H9 (cell line): ENCODE results near the gene BARHL2. TPM values are rescaled to one million over a fixed set of nuclear protein-coding genes. Genes with fewer than 3 reads are reported as not detected.

Experiments
- DNase-seq: peaks from one replicate; pipeline ENCODE4 v3.0.0-alpha.2; 2017
- H2AFZ ChIP-seq: one replicate; pipeline ENCODE4 v1.6.1; 2013; ENCODE audit warnings: mild to moderate bottlenecking, low read length, control low read depth, moderate library complexity
- H2AK5ac ChIP-seq: 2 replicates; pipeline ENCODE4 v1.6.1; 2013; ENCODE audit warnings: low read length, control low read depth, mixed read lengths; ENCODE audit not compliant: insufficient read length
- H2BK120ac ChIP-seq: one replicate; pipeline ENCODE4 v1.6.1; 2013; ENCODE audit warnings: low read depth, mild to moderate bottlenecking, low read length, control low read depth, inconsistent platforms; ENCODE audit not compliant: poor library complexity, severe bottlenecking
- H2BK12ac ChIP-seq: 2 replicates; pipeline ENCODE4 v1.6.1; 2013; ENCODE audit warnings: low read length, control low read depth, mixed read lengths, low read depth; ENCODE audit not compliant: insufficient read length
- H2BK15ac ChIP-seq: 2 replicates; pipeline ENCODE4 v1.6.1; 2013; ENCODE audit warnings: low read depth, low read length, control low read depth
- H2BK20ac ChIP-seq: one replicate; pipeline ENCODE4 v1.6.1; 2013; ENCODE audit warnings: low read depth, mild to moderate bottlenecking, low read length, control low read depth, inconsistent platforms; ENCODE audit not compliant: poor library complexity, severe bottlenecking
- H2BK5ac ChIP-seq: 2 replicates; pipeline ENCODE4 v1.6.1; 2013; ENCODE audit warnings: low read length, control low read depth, mixed read lengths; ENCODE audit not compliant: insufficient read length
- H3K14ac ChIP-seq: 2 replicates; pipeline ENCODE4 v1.6.1; 2013; ENCODE audit warnings: low read length, control low read depth; ENCODE audit not compliant: insufficient read depth
- H3K18ac ChIP-seq: 2 replicates; pipeline ENCODE4 v1.6.1; 2013; ENCODE audit warnings: low read depth, mild to moderate bottlenecking, mixed read lengths, low read length, control low read depth; ENCODE audit not compliant: insufficient read length
- H3K23ac ChIP-seq: 2 replicates; pipeline ENCODE4 v1.6.1; 2013; ENCODE audit warnings: low read length, control low read depth, mixed read lengths, low read depth; ENCODE audit not compliant: insufficient read length
- H3K23me2 ChIP-seq: 2 replicates; pipeline ENCODE4 v1.6.1; 2013; ENCODE audit warnings: low read depth, mild to moderate bottlenecking, mixed read lengths, low read length, control low read depth; ENCODE audit not compliant: insufficient read length, poor library complexity, severe bottlenecking
- H3K27ac ChIP-seq: 2 replicates; pipeline ENCODE4 v1.5.1; 2013; ENCODE audit warnings: low read length, control low read depth, mixed read lengths, low read depth; ENCODE audit not compliant: insufficient read length
- H3K27me3 ChIP-seq: 2 replicates; pipeline ENCODE4 v1.6.1; 2013; ENCODE audit warnings: low read length, control low read depth, inconsistent platforms; ENCODE audit not compliant: insufficient read depth
- H3K4ac ChIP-seq: 2 replicates; pipeline ENCODE4 v1.6.1; 2013; ENCODE audit warnings: low read depth, mild to moderate bottlenecking, control low read depth, inconsistent platforms, low read length, moderate library complexity
- H3K4me1 ChIP-seq: 2 replicates; pipeline ENCODE4 v1.6.1; 2013; ENCODE audit warnings: low read length, control low read depth, inconsistent platforms; ENCODE audit not compliant: insufficient read depth
- H3K4me2 ChIP-seq: 2 replicates; pipeline ENCODE4 v1.6.1; 2013; ENCODE audit warnings: low read length, control low read depth, mixed read lengths; ENCODE audit not compliant: insufficient read length, insufficient read depth
- H3K56ac ChIP-seq: 2 replicates; pipeline ENCODE4 v1.6.1; 2013; ENCODE audit warnings: low read depth, mild to moderate bottlenecking, mixed read lengths, low read length, control low read depth; ENCODE audit not compliant: insufficient read length
- H3K79me1 ChIP-seq: 2 replicates; pipeline ENCODE4 v1.6.1; 2013; ENCODE audit warnings: low read depth, mild to moderate bottlenecking, moderate library complexity, low read length, control low read depth, inconsistent platforms; ENCODE audit not compliant: insufficient read depth, poor library complexity, severe bottlenecking
- H3K79me2 ChIP-seq: 2 replicates; pipeline ENCODE4 v1.6.1; 2013; ENCODE audit warnings: low read length, control low read depth, inconsistent platforms; ENCODE audit not compliant: insufficient read depth
- H3K9ac ChIP-seq: 2 replicates; pipeline ENCODE4 v1.6.1; 2013; ENCODE audit warnings: low read length, control low read depth, mixed read lengths; ENCODE audit not compliant: insufficient read length; ENCODE audit errors: extremely low read depth
- H3K9me3 ChIP-seq: one replicate; pipeline ENCODE4 v1.6.1; 2013; ENCODE audit warnings: low read depth, low read length, inconsistent platforms; ENCODE audit not compliant: control insufficient read depth
- H3T11ph ChIP-seq: one replicate; pipeline ENCODE4 v1.6.1; 2013; ENCODE audit warnings: mild to moderate bottlenecking, low read length, control low read depth, inconsistent platforms
- H4K20me1 ChIP-seq: one replicate; pipeline ENCODE4 v1.6.1; 2013; ENCODE audit not compliant: control insufficient read depth, insufficient read length, insufficient read depth
- H4K5ac ChIP-seq: 2 replicates; pipeline ENCODE4 v1.6.1; 2013; ENCODE audit warnings: low read depth, mild to moderate bottlenecking, mixed read lengths, low read length, control low read depth; ENCODE audit not compliant: insufficient read length
- H4K8ac ChIP-seq: replicated peaks from 2 replicates; pipeline ENCODE4 v1.6.1; 2013; ENCODE audit warnings: low read length, control low read depth, mixed read lengths, low read depth; ENCODE audit not compliant: insufficient read length
- H4K91ac ChIP-seq: 2 replicates; pipeline ENCODE4 v1.6.1; 2013; ENCODE audit warnings: low read depth, mild to moderate bottlenecking, moderate library complexity, mixed read lengths, low read length, control low read depth; ENCODE audit not compliant: insufficient read length
- H3K27ac Mint-ChIP-seq, 3 experiments: 2 replicates in 2 of 3; 3 replicates in 1 of 3; pipeline ENCODE4 v1.8.0; 2020 to 2021; ENCODE audit warnings: mixed read lengths in 3 of 3, mild to moderate bottlenecking in 1 of 3, moderate library complexity in 1 of 3
- H3K27me3 Mint-ChIP-seq: 2 replicates; pipeline ENCODE4 v1.8.0; 2021; ENCODE audit warnings: low read depth, mild to moderate bottlenecking, moderate library complexity, mixed read lengths
- H3K36me3 Mint-ChIP-seq, 3 experiments: 2 replicates in 2 of 3; 3 replicates in 1 of 3; pipeline ENCODE4 v1.8.0; 2020 to 2021; ENCODE audit warnings: low read depth in 3 of 3, mixed read lengths in 3 of 3; ENCODE audit not compliant: insufficient read depth in 1 of 3
- H3K4me1 Mint-ChIP-seq, 2 experiments: 2 replicates each; pipeline ENCODE4 v1.8.0; 2020; ENCODE audit warnings: mixed read lengths in 2 of 2
- H3K4me3 Mint-ChIP-seq, 2 experiments: 2 replicates in 1 of 2; 3 replicates in 1 of 2; pipeline ENCODE4 v1.8.0; 2020 to 2021; ENCODE audit warnings: mild to moderate bottlenecking in 2 of 2, mixed read lengths in 2 of 2, moderate library complexity in 1 of 2
- H3K9me3 Mint-ChIP-seq, 2 experiments: 2 replicates in 1 of 2; 3 replicates in 1 of 2; pipeline ENCODE4 v1.8.0; 2020; ENCODE audit warnings: mild to moderate bottlenecking in 2 of 2, mixed read lengths in 2 of 2, moderate library complexity in 1 of 2
- WGBS: extraction: QIAGEN DNeasy Blood & Tissue Kit; methylation state at CpG from one replicate; pipeline ENCODE4 v1.1.7; 2013; ENCODE audit warnings: missing lambda C conversion rate, low lambda C conversion rate, mixed read lengths; ENCODE audit not compliant: insufficient read length; ENCODE audit errors: extremely low coverage; 5-methylcytosine and 5-hydroxymethylcytosine counted together
- total RNA-seq: library from RNA; stranded (reverse); gene quantifications from 2 replicates; pipeline ENCODE4 v1.2.1, GENCODE V29; 2021
- TF ChIP-seq, protein P1 (sequence below): fragments of 200-600 bp; sonication (generic); conservative IDR thresholded peaks from 3 replicates; pipeline ENCODE4 v1.8.0; 2021; ENCODE audit warnings: antibody characterized with exemption, mild to moderate bottlenecking

BARHL2 gene
- total RNA-seq, 1 experiment from 2014 or later: not detected

- Mint-ChIP-seq H3K4me1 (peaks cover 21 to 64% of the 10 kb centered on the region in 2 experiments), H3K36me3 (no peaks in the 10 kb centered on the region; a peak in 1 of 7 replicates), H3K9me3 (peaks cover 6 to 12% of the 10 kb centered on the region in 2 experiments; a peak in 3 of 5 replicates), H3K27me3 (peaks cover 98% of the 10 kb centered on the region), H3K27ac (0 out of 7 replicates have a peak overlapping the region, but pooled peaks of 1 of the 3 experiments have one; percentile 67), H3K4me3 (peak overlapping the region; percentile 37 to 82; a peak in 4 of 5 replicates)
- Histone ChIP-seq H4K8ac (no peak overlapping the region), H3K18ac (no peak overlapping the region), H2BK20ac (no peak overlapping the region), H3K9me3 (no peaks in the 10 kb centered on the region), H3K4me2 (peak overlapping the region; percentile 41), H2BK5ac (no peak overlapping the region), H2AK5ac (no peak overlapping the region), H3K4ac (no peak overlapping the region), H4K5ac (no peak overlapping the region), H3K79me1 (no peaks in the 10 kb centered on the region), H3T11ph (no peak overlapping the region), H2BK15ac (no peak overlapping the region), H3K27me3 (peaks cover 89% of the 10 kb centered on the region), H3K27ac (no peak overlapping the region), H3K79me2 (no peaks in the 10 kb centered on the region), H2BK12ac (no peak overlapping the region), H3K4me1 (peaks cover 2% of the 10 kb centered on the region; the same call in 1 of the 2 replicates), H3K9ac (no peak overlapping the region), H2BK120ac (no peak overlapping the region), H2AFZ (no peak overlapping the region), H3K23ac (no peak overlapping the region), H3K14ac (no peak overlapping the region), H3K56ac (no peak overlapping the region), H4K20me1 (peaks cover 5% of the 10 kb centered on the region), H4K91ac (no peak overlapping the region), H3K23me2 (peaks cover 6% of the 10 kb centered on the region)
- WGBS: no CpG with 5 or more reads among the region's 15 CpGs
- DNase-seq: no peak
- TF ChIP-seq, protein P1, sequence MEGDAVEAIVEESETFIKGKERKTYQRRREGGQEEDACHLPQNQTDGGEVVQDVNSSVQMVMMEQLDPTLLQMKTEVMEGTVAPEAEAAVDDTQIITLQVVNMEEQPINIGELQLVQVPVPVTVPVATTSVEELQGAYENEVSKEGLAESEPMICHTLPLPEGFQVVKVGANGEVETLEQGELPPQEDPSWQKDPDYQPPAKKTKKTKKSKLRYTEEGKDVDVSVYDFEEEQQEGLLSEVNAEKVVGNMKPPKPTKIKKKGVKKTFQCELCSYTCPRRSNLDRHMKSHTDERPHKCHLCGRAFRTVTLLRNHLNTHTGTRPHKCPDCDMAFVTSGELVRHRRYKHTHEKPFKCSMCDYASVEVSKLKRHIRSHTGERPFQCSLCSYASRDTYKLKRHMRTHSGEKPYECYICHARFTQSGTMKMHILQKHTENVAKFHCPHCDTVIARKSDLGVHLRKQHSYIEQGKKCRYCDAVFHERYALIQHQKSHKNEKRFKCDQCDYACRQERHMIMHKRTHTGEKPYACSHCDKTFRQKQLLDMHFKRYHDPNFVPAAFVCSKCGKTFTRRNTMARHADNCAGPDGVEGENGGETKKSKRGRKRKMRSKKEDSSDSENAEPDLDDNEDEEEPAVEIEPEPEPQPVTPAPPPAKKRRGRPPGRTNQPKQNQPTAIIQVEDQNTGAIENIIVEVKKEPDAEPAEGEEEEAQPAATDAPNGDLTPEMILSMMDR: no peak
Observed at GRCh38 chr1:90716243-90716551, 905 bp downstream of the BARHL2 start.
